PC-3 (cell line): ENCODE measurements around the gene GPC3.

Experiments used
- CTCF ChIP-seq: fragments of 300-600 bp; sonication (generic); conservative IDR thresholded peaks from 2 replicates; pipeline ENCODE4 v1.5.1; 2017; ENCODE audit warnings: antibody characterized with exemption, low read depth, mild to moderate bottlenecking, low read length
- EZH2 ChIP-seq: fragments of 300-600 bp; sonication (generic); IDR thresholded peaks from one replicate; pipeline ENCODE4 v1.6.1; 2017; ENCODE audit warnings: antibody characterized with exemption, mild to moderate bottlenecking, low read length; ENCODE audit not compliant: unreplicated experiment

- TF ChIP-seq CTCF = no peak
- no peak for TF ChIP-seq EZH2
These were observed 488.0 kb downstream of the GPC3 start for GRCh38 chrX:133497356-133497755.
